ENCODE data around the gene GLTP. TPM values are rescaled to one million over a fixed set of nuclear protein-coding genes. Genes with fewer than 3 reads are reported as not detected.
A peak's percentile ranks its signal among the peaks of the same experiment; 100 is the strongest.

The GLTP gene
- total and polyA plus RNA-seq, 2 of the 13 experiments (the other 11 are each of a cell fraction or from before 2014, with no cell fraction given): 10.7 to 12.9 TPM

DNA sequence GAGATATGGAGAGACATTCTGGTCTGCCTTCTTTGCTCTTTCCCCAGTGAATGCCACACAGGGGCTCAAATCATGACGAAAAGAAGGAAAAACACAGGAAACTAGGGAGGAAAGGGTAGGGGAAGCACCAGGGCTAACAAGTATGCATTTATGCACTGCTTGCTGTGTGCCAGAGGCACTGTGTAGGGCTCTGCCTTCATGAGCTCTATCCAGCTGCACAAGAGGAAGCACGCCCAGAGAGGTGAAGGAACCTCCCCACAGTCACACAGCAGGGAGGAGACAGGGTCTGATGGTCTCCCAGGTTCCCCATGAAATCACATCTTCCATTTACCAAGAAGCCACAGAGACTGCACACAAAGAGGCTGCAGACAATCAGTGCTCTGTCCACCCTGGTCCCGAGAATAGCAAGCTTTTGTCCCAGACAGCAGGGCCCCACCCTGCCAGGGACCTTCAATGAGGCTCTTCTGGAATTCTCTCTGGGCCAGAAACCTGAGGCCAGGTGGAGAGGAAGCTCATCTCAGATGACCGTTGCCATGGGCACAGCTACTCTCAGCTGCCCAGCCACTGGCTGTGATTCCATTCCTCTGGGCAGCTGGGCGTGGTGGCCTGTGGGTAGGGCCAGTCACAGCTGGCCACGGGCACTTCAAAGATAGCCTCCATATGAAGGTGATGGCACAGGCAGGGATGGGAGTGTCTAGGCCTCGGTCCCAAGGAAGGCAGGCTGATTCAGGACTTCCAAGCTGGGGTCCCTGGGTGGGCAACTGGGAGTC is 39.9 kb downstream of the GLTP start:
- no peaks in the 10 kb centered on the region for H3K9me3 ChIP-seq (ENCODE audit: low read length)
- ChIA-PET POLR2A (no interaction called here), CTCF (ENCODE audit: low intra/inter-chr PET ratio, low total read pairs) (no interaction called here)
- no peak overlapping the region for H3K27ac ChIP-seq (ENCODE audit: extremely low read length, insufficient read depth, low read length)
- H3K79me2 ChIP-seq (ENCODE audit: insufficient read depth, low read length): no peaks in the 10 kb centered on the region
- no peak overlapping the region for H2AFZ ChIP-seq (ENCODE audit: low read length)
- WGBS (ENCODE audit: low lambda C conversion rate): 33% methylated on average over 3 of the region's 7 CpGs
- no peak overlapping the region for H3K9ac ChIP-seq (ENCODE audit: insufficient read depth, low read depth, low read length)
- DNase-seq (ENCODE audit: low spot score) (peak; percentile 59), FAIRE-seq (no peak), ATAC-seq (peak; percentile 38)
- H3K4me2 ChIP-seq (ENCODE audit: low read depth, low read length): no peak overlapping the region
- in situ Hi-C loops (cut with HindIII; ENCODE audit: extremely low pct_ligation_motif_present, low pct_unique_long_range_greater_than_20kb): loop anchor here (5.0 kb wide), 1 partner anchor 38 kb away; no protein-coding TSS in a partner anchor
- H3K4me3 ChIP-seq (replicated peaks in 1 of 3; ENCODE audit: insufficient read depth in 1 of 3, low read depth in 2 of 3, low read length in 3 of 3): no peak overlapping the region
- no TSS peak for BruUV-seq (replicated peaks)
- no peaks in the 10 kb centered on the region for H3K27me3 ChIP-seq (ENCODE audit: control insufficient read depth in 1 of 2, insufficient read depth in 2 of 2, low read length in 2 of 2)
- no peak for TF ChIP-seq ELF4 (CRISPR knock-in tag; IDR thresholded peaks at IDR 0.05; ENCODE audit: borderline replicate concordance)
- peak; percentile 48; the same call in 1 of the 2 replicates for TF ChIP-seq RFX3 (CRISPR knock-in tag; IDR thresholded peaks at IDR 0.05)
- TF ChIP-seq, protein P1, sequence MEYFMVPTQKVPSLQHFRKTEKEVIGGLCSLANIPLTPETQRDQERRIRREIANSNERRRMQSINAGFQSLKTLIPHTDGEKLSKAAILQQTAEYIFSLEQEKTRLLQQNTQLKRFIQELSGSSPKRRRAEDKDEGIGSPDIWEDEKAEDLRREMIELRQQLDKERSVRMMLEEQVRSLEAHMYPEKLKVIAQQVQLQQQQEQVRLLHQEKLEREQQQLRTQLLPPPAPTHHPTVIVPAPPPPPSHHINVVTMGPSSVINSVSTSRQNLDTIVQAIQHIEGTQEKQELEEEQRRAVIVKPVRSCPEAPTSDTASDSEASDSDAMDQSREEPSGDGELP (IDR thresholded peaks at IDR 0.05; ENCODE audit: borderline replicate concordance, low read depth): peak; percentile 43; the same call in 1 of the 2 replicates
- TF ChIP-seq RFX1 (IDR thresholded peaks at IDR 0.05): peak; percentile 57; the same call in 1 of the 2 replicates
- TF ChIP-seq ZNF768 (CRISPR knock-in tag; IDR thresholded peaks at IDR 0.05): peak; percentile 98
- TF ChIP-seq, protein P2, sequence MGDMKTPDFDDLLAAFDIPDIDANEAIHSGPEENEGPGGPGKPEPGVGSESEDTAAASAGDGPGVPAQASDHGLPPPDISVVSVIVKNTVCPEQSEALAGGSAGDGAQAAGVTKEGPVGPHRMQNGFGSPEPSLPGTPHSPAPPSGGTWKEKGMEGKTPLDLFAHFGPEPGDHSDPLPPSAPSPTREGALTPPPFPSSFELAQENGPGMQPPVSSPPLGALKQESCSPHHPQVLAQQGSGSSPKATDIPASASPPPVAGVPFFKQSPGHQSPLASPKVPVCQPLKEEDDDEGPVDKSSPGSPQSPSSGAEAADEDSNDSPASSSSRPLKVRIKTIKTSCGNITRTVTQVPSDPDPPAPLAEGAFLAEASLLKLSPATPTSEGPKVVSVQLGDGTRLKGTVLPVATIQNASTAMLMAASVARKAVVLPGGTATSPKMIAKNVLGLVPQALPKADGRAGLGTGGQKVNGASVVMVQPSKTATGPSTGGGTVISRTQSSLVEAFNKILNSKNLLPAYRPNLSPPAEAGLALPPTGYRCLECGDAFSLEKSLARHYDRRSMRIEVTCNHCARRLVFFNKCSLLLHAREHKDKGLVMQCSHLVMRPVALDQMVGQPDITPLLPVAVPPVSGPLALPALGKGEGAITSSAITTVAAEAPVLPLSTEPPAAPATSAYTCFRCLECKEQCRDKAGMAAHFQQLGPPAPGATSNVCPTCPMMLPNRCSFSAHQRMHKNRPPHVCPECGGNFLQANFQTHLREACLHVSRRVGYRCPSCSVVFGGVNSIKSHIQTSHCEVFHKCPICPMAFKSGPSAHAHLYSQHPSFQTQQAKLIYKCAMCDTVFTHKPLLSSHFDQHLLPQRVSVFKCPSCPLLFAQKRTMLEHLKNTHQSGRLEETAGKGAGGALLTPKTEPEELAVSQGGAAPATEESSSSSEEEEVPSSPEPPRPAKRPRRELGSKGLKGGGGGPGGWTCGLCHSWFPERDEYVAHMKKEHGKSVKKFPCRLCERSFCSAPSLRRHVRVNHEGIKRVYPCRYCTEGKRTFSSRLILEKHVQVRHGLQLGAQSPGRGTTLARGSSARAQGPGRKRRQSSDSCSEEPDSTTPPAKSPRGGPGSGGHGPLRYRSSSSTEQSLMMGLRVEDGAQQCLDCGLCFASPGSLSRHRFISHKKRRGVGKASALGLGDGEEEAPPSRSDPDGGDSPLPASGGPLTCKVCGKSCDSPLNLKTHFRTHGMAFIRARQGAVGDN (CRISPR knock-in tag; IDR thresholded peaks at IDR 0.05): peak; percentile 12; the same call in 1 of the 2 replicates
- peak; percentile 29; the same call in 1 of the 2 replicates for TF ChIP-seq ZMYM3 (CRISPR knock-in tag; IDR thresholded peaks at IDR 0.05)
- TF ChIP-seq, protein P3, sequence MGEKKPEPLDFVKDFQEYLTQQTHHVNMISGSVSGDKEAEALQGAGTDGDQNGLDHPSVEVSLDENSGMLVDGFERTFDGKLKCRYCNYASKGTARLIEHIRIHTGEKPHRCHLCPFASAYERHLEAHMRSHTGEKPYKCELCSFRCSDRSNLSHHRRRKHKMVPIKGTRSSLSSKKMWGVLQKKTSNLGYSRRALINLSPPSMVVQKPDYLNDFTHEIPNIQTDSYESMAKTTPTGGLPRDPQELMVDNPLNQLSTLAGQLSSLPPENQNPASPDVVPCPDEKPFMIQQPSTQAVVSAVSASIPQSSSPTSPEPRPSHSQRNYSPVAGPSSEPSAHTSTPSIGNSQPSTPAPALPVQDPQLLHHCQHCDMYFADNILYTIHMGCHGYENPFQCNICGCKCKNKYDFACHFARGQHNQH (CRISPR knock-in tag; IDR thresholded peaks at IDR 0.05): no peak
- peaks cover 53% of the 10 kb centered on the region for H3K4me1 ChIP-seq (ENCODE audit: insufficient read depth, low read length)
- no peaks in the 10 kb centered on the region for H3K36me3 ChIP-seq (replicated peaks in 1 of 2; ENCODE audit: control insufficient read depth in 1 of 2, insufficient read depth in 2 of 2, low read length in 2 of 2)
- H4K20me1 ChIP-seq (ENCODE audit: insufficient read depth, low read length): no peaks in the 10 kb centered on the region
- intact Hi-C loops (cut with micrococcal nuclease; ENCODE audit: unreplicated experiment): no loop called here
